Fibroblast of the conjunctiva (primary cell): ENCODE measurements around the gene FOSL2.

Experiments used
- DNase-seq: peaks from one replicate; pipeline ENCODE4 v3.0.0-alpha.2; 2010; ENCODE audit warnings: low read depth

Gene FOSL2

DNA sequence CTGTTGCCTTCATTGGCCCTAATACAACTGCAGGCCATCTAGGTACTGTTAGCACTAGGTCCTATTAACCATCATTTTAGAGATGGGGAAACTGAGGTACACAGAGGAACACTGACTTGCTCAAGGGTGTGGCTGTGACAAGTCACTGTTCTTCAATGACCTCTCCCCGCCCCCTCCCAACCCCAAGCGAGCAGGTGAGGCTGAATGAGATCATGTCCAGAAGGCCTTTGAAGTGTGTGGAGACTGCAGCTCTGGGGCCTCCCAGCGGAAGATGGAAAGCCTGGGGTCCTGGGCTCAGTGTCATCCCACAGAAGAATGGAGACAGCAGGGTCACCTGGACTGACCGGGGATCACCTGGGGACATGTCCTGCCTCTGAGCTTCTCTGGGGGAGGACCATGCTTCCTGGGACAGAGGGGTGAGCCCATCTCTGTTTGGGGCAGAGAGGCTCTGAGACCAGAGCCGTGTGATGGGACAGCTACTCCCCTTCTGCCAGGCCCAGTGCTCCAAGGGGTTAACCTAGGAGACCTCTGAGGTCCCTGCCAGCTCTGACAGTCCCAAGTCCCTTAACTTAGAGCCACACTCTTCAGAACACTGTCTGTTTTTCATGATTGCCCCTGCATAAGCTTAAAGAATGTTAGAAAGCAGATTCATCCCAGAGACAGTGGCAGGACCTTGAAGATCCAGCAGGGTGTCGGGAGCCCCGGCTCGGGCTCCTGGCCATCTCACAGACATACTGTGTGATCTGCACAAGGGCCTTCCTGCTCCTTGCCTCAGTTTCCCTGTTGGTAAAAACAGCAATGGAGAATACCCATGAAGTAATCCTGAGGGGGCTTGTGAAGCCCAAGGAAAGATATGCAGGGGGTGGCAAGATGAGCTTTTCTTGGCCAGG is 16.7 kb upstream of the FOSL2 start:
- no peak for DNase-seq

DNA sequence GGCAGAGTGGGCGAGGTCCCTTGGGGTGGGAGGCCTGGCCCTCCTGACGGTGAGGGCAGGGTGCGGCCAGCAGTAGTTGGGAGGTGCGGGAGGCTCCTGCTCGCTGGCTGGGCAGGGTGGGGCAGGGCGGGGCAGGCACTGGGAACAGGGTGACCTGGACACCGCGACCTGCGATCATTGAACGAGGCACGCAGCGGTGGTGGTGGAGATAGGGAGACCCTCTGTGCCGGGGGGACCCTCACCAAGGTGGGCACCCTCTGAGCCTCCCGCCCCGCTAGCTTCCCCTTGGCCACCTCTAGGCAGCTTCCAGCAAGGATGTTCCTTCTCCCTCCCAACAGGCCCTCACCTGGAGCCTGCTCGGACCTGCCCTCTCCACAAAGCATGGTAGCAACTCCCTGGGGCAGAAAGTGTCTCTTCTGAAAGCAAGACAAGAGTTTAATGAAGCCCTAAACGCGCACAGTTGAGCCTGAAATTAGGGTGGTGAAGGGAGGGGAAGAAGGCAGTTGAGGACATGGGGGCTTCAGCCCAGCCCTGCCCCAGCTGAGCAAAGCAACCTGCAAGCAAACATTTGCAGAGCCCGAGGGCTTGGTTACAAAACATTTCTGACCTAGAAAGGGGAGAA is 15.4 kb upstream of the FOSL2 start:
- no peak for DNase-seq

DNA sequence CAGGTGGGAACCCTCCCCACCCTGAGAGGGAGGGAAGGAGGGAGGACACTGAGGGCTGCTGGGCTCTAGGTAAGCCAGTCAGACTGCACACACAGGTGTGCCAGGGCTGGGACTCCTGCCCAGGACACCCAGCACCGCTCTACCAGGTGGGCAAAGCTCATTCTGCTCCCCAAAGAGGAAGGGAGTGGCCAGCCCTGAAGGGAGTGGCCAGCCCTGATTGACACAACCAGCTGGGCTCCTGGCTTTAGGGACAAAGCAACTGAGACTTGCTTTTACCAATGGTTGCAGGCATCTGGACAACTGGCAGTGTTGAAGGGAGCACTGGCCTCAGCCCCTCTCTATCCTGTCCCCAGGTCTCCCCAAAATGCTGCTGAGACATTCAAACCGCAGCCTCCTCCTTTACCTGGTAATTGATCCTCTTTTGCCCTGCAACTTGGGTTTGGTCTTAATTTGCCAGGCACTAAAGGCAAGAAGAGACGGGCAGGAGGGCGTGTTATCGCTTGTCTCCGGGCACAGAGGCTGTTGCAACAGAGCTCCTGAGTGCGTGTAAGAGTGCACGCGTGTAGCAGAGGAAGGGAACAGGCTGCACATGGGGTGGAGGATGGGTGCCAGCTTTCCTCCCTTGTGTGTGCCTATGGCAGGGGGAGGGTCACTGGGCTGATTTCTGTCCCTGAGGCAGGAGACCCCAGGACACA is 14.5 kb upstream of the FOSL2 start:
- DNase-seq, result no peak

- DNase-seq, result no peak
Observed at GRCh38 chr2:28378679-28379584, 13.7 kb upstream of the FOSL2 start.

- no peak for DNase-seq
Observed at GRCh38 chr2:28380219-28380618, 12.4 kb upstream of the FOSL2 start.

DNA sequence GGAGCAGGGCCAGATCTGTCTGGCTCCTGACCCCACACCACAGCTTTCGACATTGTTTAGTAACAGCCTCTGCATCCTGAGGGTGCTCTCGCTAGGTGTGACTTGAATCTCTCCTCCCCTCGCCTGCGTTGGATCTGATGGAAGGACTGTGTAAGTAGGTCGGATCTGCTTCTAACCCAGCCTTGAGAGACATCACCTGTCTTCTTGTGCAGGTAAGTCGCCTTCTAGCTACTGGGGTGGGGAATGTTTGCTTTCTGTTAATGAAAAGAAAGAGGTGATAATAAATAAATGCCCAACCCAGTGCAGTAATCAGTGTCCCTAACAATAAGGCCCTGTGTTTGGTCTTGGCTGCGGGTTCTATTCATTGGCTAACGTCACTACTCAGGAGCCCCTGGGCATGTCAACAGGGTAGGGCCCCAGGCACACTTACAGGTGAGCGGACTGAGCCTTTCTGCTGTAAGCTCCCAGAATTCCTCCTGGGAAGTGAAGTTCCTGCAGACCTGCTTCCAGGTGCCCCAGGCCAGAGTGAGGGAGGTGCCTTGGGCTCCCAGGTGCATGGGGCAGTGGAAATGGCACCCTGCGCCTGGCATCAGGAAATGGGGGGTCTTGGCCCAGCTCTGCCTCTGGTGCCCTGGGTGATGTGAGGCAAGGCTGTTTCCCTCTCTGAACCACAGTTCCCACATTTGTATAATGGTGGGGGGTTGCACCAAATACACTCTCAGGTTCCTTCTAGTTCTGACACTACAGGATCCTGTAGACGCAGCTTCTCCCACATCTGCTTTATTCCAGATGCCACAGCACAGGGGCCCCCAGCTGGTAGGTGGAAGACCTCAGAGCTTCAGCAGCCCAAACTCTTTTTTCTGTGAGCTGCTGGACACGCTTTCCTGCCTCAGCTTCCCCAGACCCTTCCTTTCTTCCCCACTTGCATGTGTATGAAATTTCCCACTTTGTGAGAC is 11.2 kb upstream of the FOSL2 start:
- no peak for DNase-seq

DNA sequence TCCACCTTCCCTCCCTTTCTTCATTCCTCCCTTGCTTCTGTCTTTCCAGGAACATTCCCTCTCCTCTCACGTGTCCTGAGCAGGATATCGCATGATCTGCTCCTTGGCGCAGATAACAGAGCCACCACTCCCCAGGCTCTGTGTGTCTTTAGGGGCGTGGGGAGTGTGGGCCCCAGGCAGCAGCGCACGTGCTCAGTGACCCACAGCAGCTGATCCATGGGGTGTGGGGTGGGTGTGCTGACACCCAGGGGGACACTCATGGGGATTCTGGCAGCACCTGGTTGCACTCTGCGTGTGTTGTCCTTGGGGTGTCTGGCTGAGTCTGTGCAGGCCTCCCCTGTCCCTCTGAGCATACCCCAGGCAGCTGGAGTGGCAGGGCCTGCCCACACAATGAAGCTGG is 9.9 kb upstream of the FOSL2 start:
- DNase-seq, result no peak

- no peak for DNase-seq
Observed at GRCh38 chr2:28387082-28387960, 5.3 kb upstream of the FOSL2 start.

DNA sequence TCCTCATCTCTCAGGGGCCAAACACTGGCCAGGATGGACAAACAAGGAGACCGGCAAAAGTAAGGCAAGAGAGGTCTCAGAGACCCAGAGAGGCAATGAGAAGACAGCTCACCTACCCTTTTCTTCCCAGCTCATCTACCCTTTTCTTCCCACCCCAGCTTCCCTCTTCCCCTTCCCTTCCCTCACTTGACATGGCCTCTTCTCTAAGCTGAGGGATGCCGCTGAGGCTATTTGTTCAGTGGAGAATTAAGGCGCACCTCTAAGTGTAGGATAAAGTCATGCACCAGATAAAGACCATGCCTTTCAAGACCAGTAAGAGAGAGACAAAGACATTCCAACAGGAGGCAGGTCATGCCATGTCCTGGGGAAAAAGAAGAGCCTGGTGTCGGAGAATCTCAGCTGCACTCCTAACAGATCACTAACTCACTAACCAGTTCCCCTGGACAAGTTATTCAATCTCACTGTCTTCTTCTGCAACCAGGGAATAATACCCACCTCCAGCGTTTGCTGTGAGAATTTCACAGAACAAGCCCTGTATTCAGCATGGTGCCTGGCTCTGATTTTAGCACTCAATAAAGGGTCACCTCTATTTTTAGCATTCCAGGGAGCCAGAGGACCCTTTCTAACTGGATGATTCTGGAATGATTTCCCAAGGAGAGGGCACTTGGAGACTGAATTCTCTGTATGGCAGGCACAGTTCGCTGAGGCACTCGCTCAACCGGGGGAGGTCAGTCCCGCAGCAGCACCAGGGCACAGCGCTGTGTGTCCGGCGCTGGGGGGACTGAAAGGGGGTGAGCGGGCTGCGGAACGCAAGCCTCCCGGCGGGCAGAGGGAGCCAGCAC is 3.0 kb upstream of the FOSL2 start:
- no peak for DNase-seq

- peak; percentile 91 for DNase-seq
Observed at GRCh38 chr2:28390241-28390745, 2.4 kb upstream of the FOSL2 start.

- DNase-seq, result peak; percentile 72
Observed at GRCh38 chr2:28390746-28391563, 1.7 kb upstream of the FOSL2 start.

DNA sequence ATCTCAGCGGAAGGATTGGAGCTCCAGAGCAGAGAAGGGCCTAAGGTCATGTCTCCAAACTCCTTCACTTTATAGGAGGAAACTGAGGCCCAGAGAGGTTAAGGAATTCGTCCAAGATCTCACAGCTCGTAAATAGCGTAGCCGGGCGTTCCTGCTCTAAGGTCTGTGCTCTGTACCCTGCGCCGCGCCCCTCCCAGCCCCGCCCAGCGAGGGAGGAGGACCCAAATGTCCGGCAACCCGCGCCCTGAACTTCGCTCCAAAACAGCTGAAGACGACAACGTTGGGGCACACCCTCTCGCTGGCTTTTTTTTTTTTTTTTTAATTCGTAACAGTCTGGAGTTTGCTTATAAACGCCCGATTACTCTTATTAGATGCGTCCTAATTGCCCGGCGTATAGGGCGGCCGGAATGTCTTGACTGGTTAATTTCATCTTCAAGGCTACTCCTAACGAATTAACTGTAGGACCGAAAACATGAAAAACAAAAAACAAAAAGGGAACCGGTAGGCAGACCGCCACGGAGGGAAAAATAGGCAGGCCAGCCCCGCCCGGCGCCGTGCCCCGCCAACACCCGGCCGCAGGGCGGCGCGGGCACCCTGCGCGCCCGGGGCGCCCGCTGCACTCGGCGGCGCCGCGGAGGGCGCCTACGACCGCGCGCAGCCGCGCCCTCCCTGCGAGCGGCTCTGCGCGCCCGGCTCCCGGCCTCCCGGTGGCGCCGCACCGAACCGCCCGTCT is 928 bp upstream of the FOSL2 start:
- peak; percentile 91 for DNase-seq

GRCh38 chr2:28393114-28393836 is 617 bp downstream of the FOSL2 start:
- DNase-seq, result no peak

DNA sequence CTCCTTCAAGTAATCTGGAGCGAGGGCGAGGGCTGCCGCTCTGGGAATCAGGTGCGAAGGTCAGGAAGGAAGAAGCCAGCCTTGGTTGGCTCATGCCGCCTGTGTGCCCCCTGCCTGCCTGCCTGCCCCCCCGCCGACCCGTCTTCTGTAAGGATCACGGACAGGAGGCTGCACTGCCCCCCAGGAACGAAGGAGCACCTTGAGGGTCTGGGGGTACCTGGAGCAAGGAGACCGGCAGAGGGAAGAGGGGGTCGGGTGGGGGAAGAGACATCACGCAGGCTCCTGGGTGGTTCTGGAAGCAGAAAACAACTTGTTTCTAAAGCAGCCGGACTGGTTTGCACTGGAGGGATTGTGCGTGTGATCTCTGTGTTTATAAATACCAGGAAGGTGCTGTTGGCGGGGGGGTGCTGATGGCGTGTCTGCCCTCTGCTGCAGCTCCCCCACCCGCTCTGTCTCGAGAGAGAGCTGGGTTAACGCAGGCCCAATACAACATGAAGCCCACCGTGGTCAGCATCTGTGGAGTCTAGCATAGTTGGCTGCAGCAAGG is 1.7 kb downstream of the FOSL2 start:
- no peak for DNase-seq

GRCh38 chr2:28394997-28395333 is 2.3 kb downstream of the FOSL2 start:
- no peak for DNase-seq
